Measurements from ENCODE around the gene IL1RAP.
"Not testable (repeated sequence)": the region's sequence is repeated elsewhere in the genome, so short reads cannot be mapped to it uniquely, and the experiment has no call there.

GRCh38 chr3:190518531-190518930 is 4.6 kb downstream of the IL1RAP start:
- TF ChIP-seq CTCF (IDR thresholded peaks at IDR 0.05); POLR2AphosphoS5 (IDR thresholded peaks at IDR 0.05); POLR2A (IDR thresholded peaks at IDR 0.05; ENCODE audit: low read depth): not testable (repeated sequence)

Data from esophagus muscularis mucosa (tissue), 3 donors.